Mucosa of descending colon (tissue), 3 donors: Measurements from ENCODE around the gene OR4S1. TPM values are rescaled to one million over a fixed set of nuclear protein-coding genes. Genes with fewer than 3 reads are reported as not detected.

ENCODE experiments used
- ATAC-seq: fragments of 200-7000 bp; cut with Tn5 transposase; one replicate; pipeline ENCODE4 v1.9.1; 2020; ENCODE audit warnings: mild to moderate bottlenecking, moderate library complexity
- DNase-seq, 3 donors: peaks; one replicate each; pipeline ENCODE4 v3.0.0-alpha.2; 2020
- H3K36me3 ChIP-seq: fragments of 200-600 bp; one replicate; pipeline ENCODE4 v1.8.0; 2021; ENCODE audit warnings: low read depth, mild to moderate bottlenecking
- H3K4me1 ChIP-seq: fragments of 200-600 bp; one replicate; pipeline ENCODE4 v1.8.0; 2021; ENCODE audit warnings: low read depth, mild to moderate bottlenecking
- H3K4me3 ChIP-seq: fragments of 200-600 bp; one replicate; pipeline ENCODE4 v1.8.0; 2021; ENCODE audit warnings: mild to moderate bottlenecking
- H3K9me3 ChIP-seq: fragments of 200-600 bp; one replicate; pipeline ENCODE4 v1.8.0; 2021; ENCODE audit warnings: mild to moderate bottlenecking
- intact Hi-C, 2 donors: fragments of 100-400 bp; cut with DNase I in 1 of 2; cut with micrococcal nuclease in 1 of 2; formaldehyde crosslinking; loops; one replicate each; pipeline versions ENCODE4 v1.11.0 to v1.11.1; 2022; cut with DNase I, micrococcal nuclease
- long read RNA-seq, 2 donors: library from polyadenylated mRNA; unstranded; transcript quantifications; one replicate each; pipeline ENCODE4 v2.0.0, GENCODE V29; 2019 to 2021
- total RNA-seq, 3 donors: library from RNA; stranded (reverse); fragmentation: NEBNext Ultra II Directional in 2 of 3; extraction: Animal tissue kit (Norgen Biotek cat#: 25700) in 2 of 3; gene quantifications; one replicate each; pipeline versions ENCODE4 v1.2.1 to v1.2.4, GENCODE V29; 2021 to 2023
- TF ChIP-seq, protein P1 (sequence below): fragments of 200-600 bp; IDR thresholded peaks from one replicate; pipeline ENCODE4 v1.8.0; 2022; ENCODE audit warnings: antibody characterized with exemption, mild to moderate bottlenecking
- donor health status: DM: no; HTN: no; CAD: no; lungs with moderate emphysema.
- donor health status: DM: no; HTN: no; CAD: no.
- donor health status: DM: no; HTN: yes; CAD: no.

Gene OR4S1
- not detected for total RNA-seq
- long read RNA-seq, donor 1: 0 reads
- long read RNA-seq, donor 2: 0 reads

DNA sequence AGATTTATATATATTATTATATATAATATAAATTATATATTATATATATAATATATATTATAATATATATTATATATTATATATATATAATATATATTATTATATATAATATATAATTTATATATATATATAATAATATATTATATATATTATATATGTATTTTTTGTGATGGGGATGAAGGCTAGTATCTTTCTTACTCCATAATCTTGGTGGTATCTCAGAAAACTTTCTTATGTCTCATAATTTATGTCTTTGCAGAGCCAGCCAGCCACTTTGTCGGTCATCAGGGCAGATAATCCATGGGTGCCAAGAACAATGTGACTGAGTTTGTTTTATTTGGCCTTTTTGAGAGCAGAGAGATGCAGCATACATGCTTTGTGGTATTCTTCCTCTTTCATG lies at the start of gene OR4S1:
TSS of gene OR4S1 (plus strand) at position 301 of the 400 bp plus-strand sequence. CDS start at position 301, 0 bp downstream.
- Histone ChIP-seq H3K4me3 (no peak within 1 kb of the TSS), H3K9me3 (no peaks in the 10 kb centered on the region), H3K4me1 (no peaks in the 10 kb centered on the region), H3K36me3 (no peaks in the 10 kb centered on the region)
- ATAC-seq (no peak), DNase-seq (no peak)
- intact Hi-C loops: no loop called here
- TF ChIP-seq, protein P1, sequence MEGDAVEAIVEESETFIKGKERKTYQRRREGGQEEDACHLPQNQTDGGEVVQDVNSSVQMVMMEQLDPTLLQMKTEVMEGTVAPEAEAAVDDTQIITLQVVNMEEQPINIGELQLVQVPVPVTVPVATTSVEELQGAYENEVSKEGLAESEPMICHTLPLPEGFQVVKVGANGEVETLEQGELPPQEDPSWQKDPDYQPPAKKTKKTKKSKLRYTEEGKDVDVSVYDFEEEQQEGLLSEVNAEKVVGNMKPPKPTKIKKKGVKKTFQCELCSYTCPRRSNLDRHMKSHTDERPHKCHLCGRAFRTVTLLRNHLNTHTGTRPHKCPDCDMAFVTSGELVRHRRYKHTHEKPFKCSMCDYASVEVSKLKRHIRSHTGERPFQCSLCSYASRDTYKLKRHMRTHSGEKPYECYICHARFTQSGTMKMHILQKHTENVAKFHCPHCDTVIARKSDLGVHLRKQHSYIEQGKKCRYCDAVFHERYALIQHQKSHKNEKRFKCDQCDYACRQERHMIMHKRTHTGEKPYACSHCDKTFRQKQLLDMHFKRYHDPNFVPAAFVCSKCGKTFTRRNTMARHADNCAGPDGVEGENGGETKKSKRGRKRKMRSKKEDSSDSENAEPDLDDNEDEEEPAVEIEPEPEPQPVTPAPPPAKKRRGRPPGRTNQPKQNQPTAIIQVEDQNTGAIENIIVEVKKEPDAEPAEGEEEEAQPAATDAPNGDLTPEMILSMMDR: no peak

- DNase-seq (no peak), ATAC-seq (no peak)
- H3K36me3 ChIP-seq: no peaks in the 10 kb centered on the region
- H3K4me3 ChIP-seq: no peak overlapping the region
- intact Hi-C loops: no loop called here
- TF ChIP-seq, protein P1: no peak
- H3K9me3 ChIP-seq: no peaks in the 10 kb centered on the region
- H3K4me1 ChIP-seq: no peaks in the 10 kb centered on the region
Observed at GRCh38 chr11:48261600-48261999, 44.4 kb upstream of the OR4S1 start.

- H3K36me3 ChIP-seq: no peaks in the 10 kb centered on the region
- H3K4me1 ChIP-seq: no peaks in the 10 kb centered on the region
- ATAC-seq (no peak), DNase-seq (no peak)
- intact Hi-C loops: no loop called here
- TF ChIP-seq, protein P1: no peak
- no peaks in the 10 kb centered on the region for H3K9me3 ChIP-seq
- H3K4me3 ChIP-seq: no peak within 1 kb of the TSS
Observed at GRCh38 chr11:48263423-48263911, 42.6 kb upstream of the OR4S1 start, which contains the start of gene OR4X1. TSS of gene OR4X1 (plus strand) at chr11:48263861. CDS start at chr11:48263861, 0 bp downstream.

DNA sequence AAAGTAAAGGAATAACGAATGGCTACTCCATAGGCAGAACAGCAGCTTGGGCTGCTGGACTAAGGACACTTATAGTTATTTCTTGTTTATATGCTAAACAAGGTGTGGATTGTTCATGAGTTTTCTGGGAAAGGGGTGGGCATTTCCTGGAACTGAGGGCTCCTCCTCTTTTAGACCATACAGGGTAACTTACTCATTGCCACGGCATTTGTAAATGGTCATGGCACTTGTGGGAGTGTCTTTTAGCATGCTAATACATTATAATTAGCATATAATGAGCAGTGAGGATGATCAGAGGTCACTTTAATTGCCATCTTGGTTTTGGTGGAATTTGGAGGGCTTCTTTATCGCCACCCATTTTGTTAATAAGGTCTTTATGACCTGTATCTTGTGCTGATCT lies 35.4 kb upstream of the OR4S1 start:
- no peak overlapping the region for H3K4me3 ChIP-seq

GRCh38 chr11:48272606-48273005 lies 33.4 kb upstream of the OR4S1 start:
- TF ChIP-seq, protein P1: no peak
- ATAC-seq: no peak
- intact Hi-C loops: no loop called here
- DNase-seq: no peak
- Histone ChIP-seq H3K4me1 (no peaks in the 10 kb centered on the region), H3K9me3 (no peaks in the 10 kb centered on the region), H3K4me3 (no peak overlapping the region), H3K36me3 (no peaks in the 10 kb centered on the region)

More for the DNA sequence above, 35.4 kb upstream of the OR4S1 start:
- Histone ChIP-seq H3K4me1 (no peaks in the 10 kb centered on the region), H3K9me3 (no peaks in the 10 kb centered on the region), H3K36me3 (no peaks in the 10 kb centered on the region)
- intact Hi-C loops: no loop called here
- ATAC-seq: no peak
- DNase-seq: no peak
- TF ChIP-seq, protein P1: no peak
